ENCODE data around the gene NTRK2. TPM values are rescaled to one million over a fixed set of nuclear protein-coding genes. Genes with fewer than 3 reads are reported as not detected.

Gene NTRK2
- total RNA-seq, 1 experiment from 2014 or later = not detected

DNA sequence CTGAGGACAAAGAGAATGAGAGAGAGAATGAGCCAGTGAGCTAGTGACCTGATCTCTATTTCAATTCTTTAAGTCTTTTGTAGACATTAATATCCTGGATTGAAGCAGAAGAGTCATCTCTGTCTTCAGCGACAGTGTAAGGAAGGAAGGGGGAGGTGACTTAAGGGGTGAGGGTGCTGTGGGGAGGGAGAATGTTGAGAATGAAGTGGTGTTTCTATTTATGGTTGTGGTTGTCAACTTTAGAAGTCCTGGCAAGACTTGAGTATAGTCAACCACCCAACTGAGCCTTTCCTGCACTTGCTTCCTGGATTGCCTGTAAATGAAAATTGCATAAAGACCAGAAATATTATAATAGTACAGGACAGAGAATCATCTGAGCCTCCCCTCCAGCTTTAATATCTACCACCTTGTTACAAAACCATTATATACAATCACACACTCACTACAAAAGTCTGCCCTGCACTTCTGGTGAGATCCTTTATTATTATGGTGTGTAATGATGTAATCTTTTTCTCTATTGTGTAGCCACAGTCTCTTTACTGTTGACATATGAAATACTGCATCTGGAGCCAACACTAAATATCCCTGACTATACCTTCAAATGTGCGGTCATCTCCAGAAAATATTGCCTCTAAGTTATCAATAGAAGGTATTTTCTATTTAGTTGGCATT, 91.7 kb downstream of the NTRK2 start:
- intact Hi-C loops (cut with micrococcal nuclease) = no loop called here

More for the DNA sequence above, 91.7 kb downstream of the NTRK2 start:
- TF ChIP-seq POLR2A (IDR thresholded peaks at IDR 0.05; ENCODE audit: borderline replicate concordance, extremely low read depth, insufficient read depth, insufficient read length) = no peak
- no peak for TF ChIP-seq FOSL1 (IDR thresholded peaks at IDR 0.05; ENCODE audit: low read depth)
- TF ChIP-seq CEBPB (IDR thresholded peaks at IDR 0.05; ENCODE audit: low read depth) = no peak
- TF ChIP-seq, protein P1, sequence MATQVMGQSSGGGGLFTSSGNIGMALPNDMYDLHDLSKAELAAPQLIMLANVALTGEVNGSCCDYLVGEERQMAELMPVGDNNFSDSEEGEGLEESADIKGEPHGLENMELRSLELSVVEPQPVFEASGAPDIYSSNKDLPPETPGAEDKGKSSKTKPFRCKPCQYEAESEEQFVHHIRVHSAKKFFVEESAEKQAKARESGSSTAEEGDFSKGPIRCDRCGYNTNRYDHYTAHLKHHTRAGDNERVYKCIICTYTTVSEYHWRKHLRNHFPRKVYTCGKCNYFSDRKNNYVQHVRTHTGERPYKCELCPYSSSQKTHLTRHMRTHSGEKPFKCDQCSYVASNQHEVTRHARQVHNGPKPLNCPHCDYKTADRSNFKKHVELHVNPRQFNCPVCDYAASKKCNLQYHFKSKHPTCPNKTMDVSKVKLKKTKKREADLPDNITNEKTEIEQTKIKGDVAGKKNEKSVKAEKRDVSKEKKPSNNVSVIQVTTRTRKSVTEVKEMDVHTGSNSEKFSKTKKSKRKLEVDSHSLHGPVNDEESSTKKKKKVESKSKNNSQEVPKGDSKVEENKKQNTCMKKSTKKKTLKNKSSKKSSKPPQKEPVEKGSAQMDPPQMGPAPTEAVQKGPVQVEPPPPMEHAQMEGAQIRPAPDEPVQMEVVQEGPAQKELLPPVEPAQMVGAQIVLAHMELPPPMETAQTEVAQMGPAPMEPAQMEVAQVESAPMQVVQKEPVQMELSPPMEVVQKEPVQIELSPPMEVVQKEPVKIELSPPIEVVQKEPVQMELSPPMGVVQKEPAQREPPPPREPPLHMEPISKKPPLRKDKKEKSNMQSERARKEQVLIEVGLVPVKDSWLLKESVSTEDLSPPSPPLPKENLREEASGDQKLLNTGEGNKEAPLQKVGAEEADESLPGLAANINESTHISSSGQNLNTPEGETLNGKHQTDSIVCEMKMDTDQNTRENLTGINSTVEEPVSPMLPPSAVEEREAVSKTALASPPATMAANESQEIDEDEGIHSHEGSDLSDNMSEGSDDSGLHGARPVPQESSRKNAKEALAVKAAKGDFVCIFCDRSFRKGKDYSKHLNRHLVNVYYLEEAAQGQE (IDR thresholded peaks at IDR 0.05; ENCODE audit: low read depth) = no peak
- TF ChIP-seq, protein P2, sequence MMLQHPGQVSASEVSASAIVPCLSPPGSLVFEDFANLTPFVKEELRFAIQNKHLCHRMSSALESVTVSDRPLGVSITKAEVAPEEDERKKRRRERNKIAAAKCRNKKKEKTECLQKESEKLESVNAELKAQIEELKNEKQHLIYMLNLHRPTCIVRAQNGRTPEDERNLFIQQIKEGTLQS (IDR thresholded peaks at IDR 0.05) = no peak
- TF ChIP-seq EGR1 (IDR thresholded peaks at IDR 0.05; ENCODE audit: low read depth) = no peak
- TF ChIP-seq, protein P3, sequence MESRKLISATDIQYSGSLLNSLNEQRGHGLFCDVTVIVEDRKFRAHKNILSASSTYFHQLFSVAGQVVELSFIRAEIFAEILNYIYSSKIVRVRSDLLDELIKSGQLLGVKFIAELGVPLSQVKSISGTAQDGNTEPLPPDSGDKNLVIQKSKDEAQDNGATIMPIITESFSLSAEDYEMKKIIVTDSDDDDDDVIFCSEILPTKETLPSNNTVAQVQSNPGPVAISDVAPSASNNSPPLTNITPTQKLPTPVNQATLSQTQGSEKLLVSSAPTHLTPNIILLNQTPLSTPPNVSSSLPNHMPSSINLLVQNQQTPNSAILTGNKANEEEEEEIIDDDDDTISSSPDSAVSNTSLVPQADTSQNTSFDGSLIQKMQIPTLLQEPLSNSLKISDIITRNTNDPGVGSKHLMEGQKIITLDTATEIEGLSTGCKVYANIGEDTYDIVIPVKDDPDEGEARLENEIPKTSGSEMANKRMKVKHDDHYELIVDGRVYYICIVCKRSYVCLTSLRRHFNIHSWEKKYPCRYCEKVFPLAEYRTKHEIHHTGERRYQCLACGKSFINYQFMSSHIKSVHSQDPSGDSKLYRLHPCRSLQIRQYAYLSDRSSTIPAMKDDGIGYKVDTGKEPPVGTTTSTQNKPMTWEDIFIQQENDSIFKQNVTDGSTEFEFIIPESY (IDR thresholded peaks at IDR 0.05; ENCODE audit: extremely low read depth, insufficient replicate concordance, low read length) = no peak
- no peak for TF ChIP-seq SRF (IDR thresholded peaks at IDR 0.05; ENCODE audit: low read depth)
- no peak for TF ChIP-seq POLR2AphosphoS5 (IDR thresholded peaks at IDR 0.05; ENCODE audit: low read depth, low read length)
- no peak for TF ChIP-seq RAD21 (IDR thresholded peaks at IDR 0.05; ENCODE audit: low read depth)
- no peak for TF ChIP-seq TCF7L2 (IDR thresholded peaks at IDR 0.05; ENCODE audit: borderline replicate concordance, extremely low read depth, insufficient read depth, insufficient read length)
- no peak for TF ChIP-seq EZH2phosphoT487 (IDR thresholded peaks at IDR 0.05; ENCODE audit: borderline replicate concordance)
- POLR2A ChIA-PET = no interaction called here
- Histone ChIP-seq H3K27me3 (ENCODE audit: insufficient read depth, low read length) (no peaks in the 10 kb centered on the region), H3K79me2 (ENCODE audit: insufficient read depth, low read length) (no peaks in the 10 kb centered on the region), H4K20me1 (ENCODE audit: insufficient read depth) (no peaks in the 10 kb centered on the region), H3K4me2 (ENCODE audit: low read length) (no peak overlapping the region), H3K36me3 (ENCODE audit: control insufficient read depth in 1 of 2, insufficient read depth in 2 of 2, low read length in 2 of 2) (no peaks in the 10 kb centered on the region), H3K4me1 (ENCODE audit: control insufficient read depth in 1 of 2, insufficient read depth in 2 of 2, low read length in 2 of 2) (no peaks in the 10 kb centered on the region), H3K27ac (ENCODE audit: low read depth, low read length) (no peak overlapping the region), H3K4me3 (replicated peaks in 1 of 2; ENCODE audit: low read depth in 1 of 2, low read length in 2 of 2) (no peak overlapping the region), H3K9me3 (ENCODE audit: control insufficient read depth in 1 of 2, insufficient read depth in 1 of 2, low read depth in 1 of 2, low read length in 2 of 2) (no peaks in the 10 kb centered on the region), H3K9ac (ENCODE audit: low read length) (no peak overlapping the region), H2AFZ (ENCODE audit: low read depth, low read length, poor library complexity, severe bottlenecking) (no peak overlapping the region), H3K9me2 (ENCODE audit: insufficient read depth) (no peaks in the 10 kb centered on the region)
- DNase-seq (ENCODE audit: low read depth, low spot score) (no peak), ATAC-seq (no peak)
- BruUV-seq (replicated peaks) = no TSS peak
- RAD21 ChIA-PET (ENCODE audit: low non-redundant PET in 1 of 2, low total read pairs in 2 of 2, uncharacterized antibody in 2 of 2, unreplicated experiment in 2 of 2) = no interaction called here
- CTCF ChIA-PET = no interaction called here

Measured in HCT116 (cell line).